Upper lobe of left lung (tissue), 6 donors: Measurements from ENCODE around the gene ELP5. TPM values are rescaled to one million over a fixed set of nuclear protein-coding genes. Genes with fewer than 3 reads are reported as not detected.
A peak's percentile ranks its signal among the peaks of the same experiment; 100 is the strongest.

Experiments used
- ATAC-seq, 2 donors: fragments of 200-7000 bp; cut with Tn5 transposase; one replicate each; pipeline ENCODE4 v1.9.1; 2022; ENCODE audit warnings: mild to moderate bottlenecking in 2 of 2, moderate library complexity in 2 of 2; ENCODE audit not compliant: low FRiP score in 2 of 2
- DNase-seq, 2 donors: peaks; one replicate each; pipeline ENCODE4 v3.0.0-alpha.2; 2019 to 2020
- H3K27ac ChIP-seq, 4 donors: fragments of 200-600 bp; sonication (generic); one replicate each; pipeline ENCODE4 v1.5.1; 2016 to 2019
- H3K27me3 ChIP-seq, 4 donors: fragments of 200-600 bp; sonication (generic); one replicate each; pipeline ENCODE4 v1.5.1; 2017 to 2019
- H3K36me3 ChIP-seq, 4 donors: fragments of 200-600 bp; sonication (generic); one replicate each; pipeline ENCODE4 v1.5.1; 2016 to 2019
- H3K4me1 ChIP-seq, 4 donors: fragments of 200-600 bp; sonication (generic); one replicate each; pipeline ENCODE4 v1.5.1; 2018 to 2019
- H3K4me3 ChIP-seq, 4 donors: fragments of 200-600 bp; sonication (generic); one replicate each; pipeline ENCODE4 v1.5.1; 2017 to 2019; ENCODE audit warnings: mild to moderate bottlenecking in 2 of 4, moderate library complexity in 1 of 4
- H3K9me3 ChIP-seq, 4 donors: fragments of 200-600 bp; sonication (generic); one replicate each; pipeline ENCODE4 v1.5.1; 2018 to 2019
- CTCF ChIP-seq, 6 experiments: fragments of 450-650 bp in 4 of 6; fragments of 200-600 bp in 2 of 6; sonication (generic) in 2 of 6; IDR thresholded peaks; one replicate each; pipeline ENCODE4 v1.5.1; 2016 to 2019; ENCODE audit warnings: antibody characterized with exemption in 6 of 6
- EP300 ChIP-seq, 4 donors: sonication (generic); formaldehyde crosslinking; IDR thresholded peaks; one replicate each; pipeline ENCODE4 v1.5.1; 2017; ENCODE audit warnings: antibody characterized with exemption in 4 of 4, control low read depth in 2 of 4
- POLR2A ChIP-seq, 4 donors: fragments of 450-650 bp; IDR thresholded peaks; one replicate each; pipeline ENCODE4 v1.5.1; 2016 to 2017; ENCODE audit warnings: antibody characterized with exemption in 4 of 4, mild to moderate bottlenecking in 2 of 4
- POLR2AphosphoS5 ChIP-seq, 2 donors: sonication (generic); formaldehyde crosslinking; IDR thresholded peaks; one replicate each; pipeline ENCODE4 v1.5.1; 2017; ENCODE audit warnings: antibody characterized with exemption in 2 of 2
- WGBS, 2 donors: methylation state at CpG; one replicate each; pipeline ENCODE4 v1.1.5; 2017 to 2018; 5-methylcytosine and 5-hydroxymethylcytosine counted together
- total RNA-seq, 6 donors: library from RNA; depleted of rRNA in 4 of 6; stranded (reverse); fragments of >200 nt in 4 of 6; gene quantifications; one replicate each; pipeline versions ENCODE4 v1.1.0 to v1.2.1, GENCODE V29; 2016 to 2021
- donor health status: DM: no; HTN: no; CAD: no; lungs with moderate emphysema.
- donor health status: DM: no; HTN: yes; CAD: no; lungs with severe emphysema.

ELP5 gene
- total RNA-seq, 6 donors from 2014 or later: 5.2 to 36.3 (median 21.0) TPM

GRCh38 chr17:7228920-7229319 is 23.1 kb upstream of the ELP5 start:
- H3K36me3 ChIP-seq: peaks cover 15 to 67% (median 55%) of the 10 kb centered on the region in 4 donors
- no peaks in the 10 kb centered on the region for H3K9me3 ChIP-seq
- 93 to 96% methylated on average over 14 of the region's 14 CpGs for WGBS, 2 donors
- H3K27me3 ChIP-seq: no peaks in the 10 kb centered on the region
- ATAC-seq (no peak), DNase-seq (peak in 1 of 2 donors; percentile 75)
- no peak overlapping the region for H3K27ac ChIP-seq
- H3K4me1 ChIP-seq: peaks cover 14 to 32% (median 20%) of the 10 kb centered on the region in 4 donors
- no peak overlapping the region for H3K4me3 ChIP-seq
- TF ChIP-seq POLR2AphosphoS5 (IDR thresholded peaks at IDR 0.05): no peak
- no peak for TF ChIP-seq CTCF (IDR thresholded peaks at IDR 0.05)
- TF ChIP-seq POLR2A (IDR thresholded peaks at IDR 0.05): no peak
- TF ChIP-seq EP300 (IDR thresholded peaks at IDR 0.05): no peak

GRCh38 chr17:7229504-7229903 is 22.5 kb upstream of the ELP5 start:
- Histone ChIP-seq H3K36me3 (peaks cover 12 to 61% (median 50%) of the 10 kb centered on the region in 4 donors), H3K4me1 (peaks cover 14 to 34% (median 20%) of the 10 kb centered on the region in 4 donors), H3K9me3 (no peaks in the 10 kb centered on the region), H3K4me3 (no peak overlapping the region), H3K27ac (no peak overlapping the region), H3K27me3 (no peaks in the 10 kb centered on the region)
- 96 to 97% methylated on average over 19 of the region's 19 CpGs for WGBS, 2 donors
- peak in 1 of 2 donors; percentile 65 for DNase-seq
- ATAC-seq: no peak
- TF ChIP-seq POLR2AphosphoS5 (IDR thresholded peaks at IDR 0.05): no peak
- TF ChIP-seq EP300 (IDR thresholded peaks at IDR 0.05): no peak
- no peak for TF ChIP-seq POLR2A (IDR thresholded peaks at IDR 0.05)
- TF ChIP-seq CTCF (IDR thresholded peaks at IDR 0.05): no peak

DNA sequence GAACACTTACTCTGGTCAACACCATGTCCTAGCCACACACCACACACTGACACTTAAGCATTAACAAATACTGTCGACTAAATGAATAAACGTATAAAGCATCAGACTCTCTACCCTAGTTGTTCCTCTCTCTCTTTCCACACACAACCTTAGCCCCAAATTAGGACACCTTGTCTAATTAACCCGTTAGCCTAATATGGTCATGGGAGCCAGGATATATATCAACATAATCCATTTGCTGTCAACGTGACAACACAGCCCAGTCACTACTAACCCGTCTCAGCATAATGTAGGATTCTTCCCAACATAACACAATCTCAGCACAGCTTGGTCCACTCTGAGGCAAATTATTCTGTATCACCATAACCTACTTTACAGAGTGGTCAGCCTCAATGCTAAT is 19.9 kb upstream of the ELP5 start:
- no peaks in the 10 kb centered on the region for H3K9me3 ChIP-seq
- no peaks in the 10 kb centered on the region for H3K27me3 ChIP-seq
- H3K27ac ChIP-seq: no peak overlapping the region
- TF ChIP-seq POLR2AphosphoS5 (IDR thresholded peaks at IDR 0.05): no peak
- no peak for TF ChIP-seq POLR2A (IDR thresholded peaks at IDR 0.05)
- TF ChIP-seq EP300 (IDR thresholded peaks at IDR 0.05): no peak
- TF ChIP-seq CTCF (IDR thresholded peaks at IDR 0.05): no peak
- peak overlapping the region in 1 of 4 donors; percentile 91 for H3K4me3 ChIP-seq
- DNase-seq (no peak), ATAC-seq (no peak)
- peaks cover 9 to 51% (median 39%) of the 10 kb centered on the region in 4 donors for H3K36me3 ChIP-seq
- H3K4me1 ChIP-seq: peaks cover 18 to 53% (median 30%) of the 10 kb centered on the region in 4 donors
- WGBS, 2 donors: 82 to 89% methylated on average over 5 of the region's 5 CpGs

DNA sequence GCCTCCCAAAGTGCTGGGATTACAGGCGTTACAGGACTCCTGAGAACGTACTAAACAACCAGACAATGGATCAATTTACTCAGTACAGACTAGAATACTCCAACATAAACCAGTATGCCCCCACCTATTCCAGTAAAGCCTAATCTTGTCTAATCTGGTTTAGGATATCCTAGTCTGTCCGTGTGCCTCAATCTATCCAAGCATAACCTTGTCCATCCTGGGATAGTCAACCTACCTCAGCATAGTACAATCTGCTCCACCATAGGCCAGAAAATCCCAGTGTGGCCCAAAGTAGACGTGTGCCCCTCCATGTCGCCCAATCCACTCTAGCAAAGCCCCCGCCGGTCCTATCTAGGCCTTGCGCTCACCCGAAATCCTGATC is 18.3 kb upstream of the ELP5 start:
- 0 to 2% methylated on average over 5 to 9 of the region's 9 CpGs for WGBS, 2 donors
- peak overlapping the region; percentile 75 to 92 (median 84) for H3K27ac ChIP-seq
- DNase-seq: peak in 1 of 2 donors; percentile 33
- no peak for TF ChIP-seq POLR2A (IDR thresholded peaks at IDR 0.05)
- TF ChIP-seq EP300 (IDR thresholded peaks at IDR 0.05): no peak
- no peak for TF ChIP-seq POLR2AphosphoS5 (IDR thresholded peaks at IDR 0.05)
- TF ChIP-seq CTCF (IDR thresholded peaks at IDR 0.05): no peak
- H3K9me3 ChIP-seq: no peaks in the 10 kb centered on the region
- peaks cover 9 to 35% (median 29%) of the 10 kb centered on the region in 4 donors for H3K36me3 ChIP-seq
- peaks cover 18 to 58% (median 37%) of the 10 kb centered on the region in 4 donors for H3K4me1 ChIP-seq
- no peak for ATAC-seq
- no peaks in the 10 kb centered on the region for H3K27me3 ChIP-seq
- peak overlapping the region; percentile 60 to 94 (median 82) for H3K4me3 ChIP-seq
